Activated T-cell treated with anti-CD3 and anti-CD28 coated beads, Interleukin-2, amount 50 U/mL, for 48 hours (primary cell): ENCODE measurements around the gene PABPC1L.

Experiments used
- DNase-seq, 2 experiments: peaks; one replicate each; pipeline ENCODE4 v3.0.0-alpha.2; 2020

PABPC1L gene

DNA sequence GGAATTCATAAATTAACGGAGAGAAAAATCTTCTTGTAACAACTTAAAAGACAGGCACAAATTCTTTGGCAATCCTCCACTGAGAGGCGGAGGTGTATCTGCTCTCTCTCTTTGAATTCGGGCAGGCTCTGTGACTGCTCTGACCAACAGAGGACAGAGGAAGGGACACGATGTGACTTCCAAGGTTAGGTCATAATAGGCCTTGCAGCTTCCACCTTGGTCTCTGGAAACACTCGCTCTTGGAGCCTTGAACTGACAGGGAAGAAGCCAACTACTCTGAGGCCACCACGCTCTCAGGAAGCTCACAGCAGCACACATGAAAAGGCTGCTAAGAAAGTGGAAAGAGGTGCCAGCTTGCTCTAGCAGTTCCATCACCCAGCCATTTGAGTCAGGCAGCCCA is 35.4 kb downstream of the PABPC1L start:
- no peak for DNase-seq

DNA sequence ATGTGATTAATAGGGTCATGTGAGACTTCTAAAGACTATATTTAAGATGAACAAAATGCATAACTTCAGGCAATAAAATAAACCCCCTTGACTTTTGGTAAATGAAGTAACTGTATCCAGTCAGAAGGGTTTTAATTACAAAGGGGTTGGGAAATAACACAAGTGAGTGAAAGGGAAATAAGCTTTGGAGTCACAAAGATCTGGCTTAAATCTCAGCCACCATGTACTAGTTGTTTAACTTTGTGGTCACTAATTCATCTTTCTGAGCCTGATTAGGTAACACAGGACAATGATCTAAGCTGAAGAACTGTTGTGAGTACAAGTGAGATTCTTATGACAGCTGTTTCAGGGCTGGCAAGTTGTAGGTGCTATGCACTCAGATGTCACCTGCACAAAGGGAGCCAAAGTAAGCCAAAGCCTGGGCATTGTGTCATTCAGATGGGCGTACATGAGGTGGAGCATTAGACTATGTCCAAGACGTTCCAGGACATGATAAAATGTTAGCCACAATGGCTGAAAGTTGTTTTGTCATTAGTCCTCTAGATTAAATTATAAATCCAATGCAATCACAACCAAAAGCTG is 36.5 kb downstream of the PABPC1L start:
- no peak for DNase-seq

DNA sequence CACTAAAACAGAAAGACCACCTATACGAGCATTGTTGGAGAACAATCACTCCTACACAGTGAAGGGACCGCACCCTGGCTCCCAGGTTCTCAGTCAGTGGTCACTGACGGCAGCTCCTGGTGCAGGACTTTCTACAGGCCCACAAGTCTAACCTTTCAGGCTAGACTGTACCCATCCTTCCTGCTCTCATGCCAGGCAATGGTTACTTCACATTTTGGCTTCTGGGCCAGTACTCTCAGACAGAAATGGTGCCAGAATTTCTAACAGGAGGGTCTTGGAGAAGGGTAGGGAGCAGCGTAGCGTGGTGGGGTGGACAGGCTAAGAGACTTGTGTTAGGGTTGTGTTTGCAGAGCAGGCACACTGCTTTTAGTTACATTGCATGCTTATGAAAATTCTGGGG is 38.2 kb downstream of the PABPC1L start:
- no peak for DNase-seq

DNA sequence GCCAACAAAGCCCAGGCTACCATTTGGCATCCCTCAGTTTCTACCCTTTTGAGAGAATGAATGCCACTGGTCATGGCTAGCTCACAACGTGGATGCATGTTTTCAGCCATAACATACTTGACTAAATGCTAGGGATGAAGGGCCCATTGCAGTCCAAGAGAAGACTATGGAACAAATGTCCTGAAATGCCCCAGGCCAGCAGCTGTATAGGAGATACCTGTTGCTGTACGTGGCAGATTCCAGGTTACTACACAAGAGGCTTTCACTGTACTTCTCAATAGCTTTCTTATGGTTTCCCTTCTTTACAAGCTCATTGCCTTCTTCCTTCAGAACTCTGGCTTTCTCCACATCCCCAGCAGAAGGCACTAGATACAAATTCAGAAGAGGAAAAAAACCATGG is 38.7 kb downstream of the PABPC1L start:
- no peak for DNase-seq

DNA sequence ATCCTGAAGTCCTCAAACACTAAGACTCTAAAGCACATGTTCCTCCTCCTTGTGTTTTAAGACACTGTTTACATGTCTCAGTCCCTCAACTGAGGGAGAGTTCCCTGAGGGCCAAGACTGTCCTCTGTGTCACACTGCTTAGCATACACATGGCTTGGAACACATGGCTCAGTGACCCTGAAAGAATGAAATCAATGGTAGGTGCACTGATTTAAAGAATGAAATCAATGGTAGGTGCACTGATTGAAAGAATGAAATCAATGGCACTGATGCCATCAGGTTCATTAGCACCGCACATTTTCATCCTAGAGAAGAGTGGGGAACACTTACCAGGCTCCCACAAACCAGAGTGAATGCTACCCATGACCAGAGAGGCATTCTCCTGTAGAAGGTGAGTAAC is 40.5 kb downstream of the PABPC1L start:
- no peak for DNase-seq

DNA sequence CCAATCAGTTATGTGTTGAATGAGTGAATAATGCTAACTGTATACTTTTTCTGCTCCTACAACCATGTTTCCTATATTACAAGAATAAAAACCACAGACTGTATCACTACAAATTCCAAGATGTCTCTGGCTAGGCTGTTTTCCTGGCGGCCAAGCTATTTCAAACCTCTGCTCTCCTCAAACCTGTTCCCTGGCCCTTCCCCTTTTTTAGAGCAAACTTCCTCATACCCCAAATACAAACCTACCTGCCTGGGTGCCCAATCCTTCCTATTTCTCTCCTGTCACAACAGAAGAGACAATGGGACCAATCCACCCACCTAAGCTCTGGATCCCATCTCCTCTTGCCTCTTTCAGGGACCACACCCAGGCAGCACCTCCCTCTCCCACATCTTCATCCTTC is 42.9 kb downstream of the PABPC1L start:
- DNase-seq, result no peak

DNA sequence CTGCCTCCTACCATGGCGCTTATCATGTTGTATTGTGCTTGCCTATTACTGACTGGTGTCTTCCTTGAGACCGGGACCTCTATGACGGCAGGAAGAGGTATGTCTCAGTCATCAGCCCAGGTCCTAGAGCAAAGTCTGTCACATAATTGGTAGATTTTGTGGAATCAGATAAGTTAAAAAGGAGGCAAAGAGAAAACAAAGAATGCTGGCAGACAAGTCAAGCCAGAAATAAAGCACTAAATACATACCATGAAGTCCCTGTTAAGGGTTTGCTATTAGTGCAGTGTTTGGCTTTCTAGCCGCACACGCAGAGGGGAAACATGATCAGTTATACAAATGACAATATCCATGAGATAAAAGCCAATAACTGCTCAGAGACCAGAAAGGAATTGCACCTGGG is 44.4 kb downstream of the PABPC1L start:
- no peak for DNase-seq

DNA sequence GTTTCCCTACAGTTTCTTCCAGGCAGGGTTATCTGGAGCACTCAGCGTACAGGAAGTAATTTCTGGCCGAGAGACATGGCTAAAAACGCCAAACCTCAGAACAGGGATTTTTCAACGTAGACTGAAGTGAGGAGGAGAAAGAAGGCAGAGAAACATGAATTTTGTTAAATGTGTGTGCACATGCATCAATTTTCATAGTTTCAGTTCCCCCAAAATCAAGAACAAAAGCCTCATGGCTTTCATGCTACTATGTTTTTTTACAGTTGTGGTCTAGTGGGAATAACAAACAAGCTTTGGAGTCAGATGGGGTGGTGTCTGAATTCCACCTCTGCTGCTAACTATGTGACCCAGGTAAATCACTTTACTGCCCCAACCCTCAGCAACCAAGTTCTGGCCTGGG is 45.4 kb downstream of the PABPC1L start:
- DNase-seq, result no peak

DNA sequence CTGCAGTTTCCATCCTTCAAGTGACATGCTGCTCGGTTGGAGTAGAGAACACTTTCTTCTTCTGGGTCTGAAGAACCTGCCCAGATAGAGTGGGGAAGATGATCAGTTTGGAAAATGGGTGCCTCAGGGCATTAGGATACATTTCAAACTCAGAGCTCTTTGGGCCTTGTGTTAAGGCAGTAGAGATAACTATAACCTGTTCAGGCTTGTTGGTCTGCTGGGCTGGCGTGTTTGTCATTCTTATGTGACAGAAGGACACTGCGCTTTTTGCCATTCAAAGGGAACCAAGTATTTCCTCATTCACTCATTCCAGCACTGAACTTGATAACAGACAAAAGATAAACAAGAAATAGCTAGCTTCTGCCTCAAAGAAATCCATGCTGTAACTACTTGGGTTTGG is 46.5 kb downstream of the PABPC1L start:
- DNase-seq, result no peak

DNA sequence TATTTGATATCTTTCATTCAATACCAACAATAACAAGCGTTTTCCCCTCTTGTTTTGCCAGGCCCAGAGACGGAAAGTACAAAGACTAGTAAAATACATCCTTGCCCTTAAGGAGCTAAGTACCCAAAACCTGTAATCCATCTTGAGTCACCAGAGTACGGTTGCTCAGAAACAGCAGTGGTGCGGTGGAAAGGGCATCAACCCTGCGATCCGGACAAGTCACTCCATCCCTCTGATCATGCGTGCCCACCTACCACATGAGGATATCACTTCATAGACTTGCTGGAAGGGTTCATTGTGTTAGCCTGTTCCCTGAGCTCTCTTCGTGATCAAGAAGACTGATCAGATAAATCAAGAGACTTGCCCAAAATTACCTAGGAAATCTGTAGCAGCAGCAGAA is 48.4 kb downstream of the PABPC1L start:
- DNase-seq, result peak in 1 of 2 experiments; percentile 15

DNA sequence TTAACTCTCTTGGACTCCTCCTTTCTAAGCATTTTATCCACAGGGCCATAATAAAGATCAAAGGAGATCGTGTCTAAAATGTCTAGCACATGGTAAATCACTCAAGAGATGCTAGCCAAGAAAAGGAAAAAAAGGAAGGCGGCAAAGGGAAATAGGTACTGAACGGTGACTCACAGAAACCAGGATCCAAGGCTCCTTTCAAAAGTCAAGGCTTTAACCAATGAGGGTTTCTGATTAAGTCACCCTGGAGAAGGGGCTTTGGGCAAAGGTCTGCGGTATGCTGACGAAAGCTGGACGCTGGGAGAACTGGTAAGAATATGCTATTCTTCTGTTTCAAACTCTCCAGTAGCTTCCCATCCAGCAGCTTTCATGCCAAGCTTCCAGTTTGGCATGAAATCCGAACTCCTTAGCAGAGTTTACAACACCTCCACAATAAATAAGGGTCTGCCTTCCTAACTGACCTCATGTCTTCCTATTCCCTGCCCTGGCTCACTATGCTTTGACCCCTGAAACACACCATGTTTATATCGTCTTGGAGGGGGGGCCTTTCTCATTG is 49.3 kb downstream of the PABPC1L start:
- DNase-seq, result peak; percentile 42 to 50

DNA sequence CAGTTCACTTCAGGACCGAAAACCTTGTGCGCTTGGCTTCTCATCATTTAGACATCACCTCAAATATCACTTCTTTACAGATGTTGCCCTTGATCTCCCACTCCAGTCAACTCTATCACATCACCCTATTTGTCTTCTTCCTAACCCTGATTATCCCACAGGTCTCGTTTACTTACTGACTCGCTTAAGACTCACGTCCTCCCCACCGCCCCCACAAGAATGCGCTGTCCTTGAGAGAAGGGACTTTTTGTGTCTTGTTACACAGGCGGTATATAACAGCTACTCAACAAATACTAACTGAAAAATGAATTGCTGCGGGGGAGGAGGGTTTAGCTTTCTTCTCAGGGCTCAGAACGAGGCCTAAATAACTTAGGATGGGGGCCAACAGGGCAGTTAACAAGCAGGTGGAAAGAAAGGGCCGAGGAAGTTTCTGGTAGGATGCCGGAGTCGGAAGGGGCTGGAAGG is 49.8 kb downstream of the PABPC1L start:
- DNase-seq, result peak; percentile 79 to 81

DNA sequence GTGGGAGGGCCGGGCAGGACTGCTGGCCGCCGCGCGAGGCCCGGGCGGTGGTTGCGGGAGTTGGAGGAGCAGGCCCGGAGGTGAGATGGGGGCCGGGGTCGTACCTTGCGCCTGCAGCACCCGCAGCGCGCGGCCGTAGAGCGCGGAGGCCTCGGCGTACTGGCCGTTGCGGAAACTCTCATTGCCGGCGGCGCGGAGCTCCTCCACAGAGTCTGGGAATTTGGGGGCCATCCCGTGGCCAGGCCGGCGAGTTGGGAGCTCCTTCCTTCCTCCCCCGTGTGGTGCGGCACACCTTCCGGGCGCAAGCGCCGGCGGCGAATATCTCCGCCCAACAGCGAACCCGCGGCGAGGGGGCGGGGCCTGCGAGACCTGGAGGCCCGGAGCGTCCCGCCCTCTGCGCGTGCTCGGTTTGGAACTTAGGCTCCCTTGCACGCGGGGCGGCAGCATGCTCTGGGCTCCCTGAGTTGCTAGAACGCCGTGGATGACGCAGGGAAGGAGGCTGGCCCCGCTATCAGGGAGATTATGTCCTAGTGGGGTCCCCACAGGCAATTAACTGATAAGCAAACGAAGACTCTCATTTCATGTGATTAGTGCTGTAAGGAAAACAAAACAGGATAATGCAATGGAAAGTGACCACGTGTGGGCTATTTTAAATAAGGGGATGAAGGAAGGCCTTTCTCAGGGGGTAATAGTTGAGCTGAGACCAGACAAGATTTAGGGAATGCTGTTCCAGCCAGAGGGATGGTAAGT is 50.4 kb downstream of the PABPC1L start, which contains the start of gene TOMM34:
TSS of gene TOMM34 (minus strand) at position 295 of the 750 bp plus-strand sequence. CDS start at position 231, 64 bp downstream.
- peak; percentile 97 to 98 for DNase-seq

DNA sequence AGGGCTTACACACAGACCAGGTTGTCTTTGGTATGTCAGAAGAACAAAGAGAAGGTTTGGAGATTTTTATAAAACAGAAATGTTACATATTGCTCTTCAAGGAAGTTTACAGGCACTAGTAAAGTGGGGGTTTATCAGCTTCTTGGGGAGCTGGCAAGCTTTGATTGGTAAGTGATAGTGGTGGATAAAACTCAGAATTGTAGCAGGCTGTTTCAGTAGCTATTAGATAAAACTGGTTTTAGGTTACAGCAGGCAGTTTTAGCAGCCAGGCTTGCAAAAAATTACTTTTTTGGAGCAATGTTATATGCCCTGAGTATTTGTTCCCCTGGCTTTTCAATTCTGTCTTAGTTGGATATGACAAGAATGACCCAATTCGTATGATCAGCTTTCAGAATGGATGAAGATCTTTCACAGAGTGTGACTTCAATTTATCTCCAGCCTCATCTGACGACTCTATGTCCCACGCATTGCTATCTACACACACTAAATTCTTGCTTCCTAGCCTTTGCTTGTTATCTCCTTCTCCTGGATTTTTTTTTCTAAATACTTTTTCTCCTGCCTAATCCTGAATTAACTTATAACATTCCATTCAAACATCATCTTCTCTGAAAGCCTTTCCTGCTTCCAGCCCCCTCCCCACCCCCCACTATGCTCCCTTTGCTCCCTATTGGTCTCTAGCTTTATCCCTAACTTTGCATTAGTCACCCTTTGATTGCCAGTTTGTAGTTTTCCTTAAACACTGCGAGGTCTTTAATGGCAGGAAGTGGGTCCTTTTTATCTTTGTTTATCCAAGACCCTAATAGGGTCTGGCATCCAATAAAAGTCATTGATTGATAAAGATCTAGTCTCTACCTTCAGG is 51.4 kb downstream of the PABPC1L start:
- no peak for DNase-seq

DNA sequence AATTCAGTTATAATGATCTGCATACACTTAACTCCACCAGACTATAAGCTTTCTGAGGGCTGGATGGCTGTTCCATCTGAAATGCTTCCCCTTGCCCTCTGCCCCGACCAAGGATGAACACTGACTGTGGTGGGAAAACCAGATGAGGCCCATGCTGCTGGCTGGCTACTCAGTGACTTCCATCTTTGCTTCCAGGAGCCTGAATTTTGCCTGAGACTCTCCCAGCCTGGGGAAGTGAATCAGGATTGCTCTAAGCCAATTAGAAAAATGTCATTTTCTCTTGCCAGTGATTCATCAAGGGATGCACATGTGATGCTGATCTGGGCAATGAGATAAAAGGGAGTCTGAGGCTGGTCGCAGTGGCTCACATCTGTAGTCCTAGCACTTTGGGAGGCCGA is 52.0 kb downstream of the PABPC1L start:
- no peak for DNase-seq

DNA sequence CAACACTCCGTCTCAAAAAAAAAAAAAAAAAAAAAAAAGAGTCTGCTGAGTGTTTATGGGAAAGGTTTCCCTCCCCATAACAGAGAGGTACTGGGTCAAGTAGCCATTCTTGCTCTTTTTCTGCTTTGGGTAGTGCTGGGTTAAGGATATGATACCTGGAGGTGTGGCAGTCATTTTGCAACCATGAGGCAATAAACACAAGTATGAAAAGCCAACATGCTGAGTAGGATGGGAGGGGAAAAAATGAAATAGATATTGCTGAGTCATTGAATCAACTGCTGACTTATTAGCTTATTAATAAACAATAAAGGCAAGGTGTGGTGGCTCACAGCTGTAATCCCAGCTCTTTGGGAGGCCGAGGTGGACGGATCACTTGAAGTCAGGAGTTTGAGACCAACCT is 52.6 kb downstream of the PABPC1L start:
- DNase-seq, result no peak

DNA sequence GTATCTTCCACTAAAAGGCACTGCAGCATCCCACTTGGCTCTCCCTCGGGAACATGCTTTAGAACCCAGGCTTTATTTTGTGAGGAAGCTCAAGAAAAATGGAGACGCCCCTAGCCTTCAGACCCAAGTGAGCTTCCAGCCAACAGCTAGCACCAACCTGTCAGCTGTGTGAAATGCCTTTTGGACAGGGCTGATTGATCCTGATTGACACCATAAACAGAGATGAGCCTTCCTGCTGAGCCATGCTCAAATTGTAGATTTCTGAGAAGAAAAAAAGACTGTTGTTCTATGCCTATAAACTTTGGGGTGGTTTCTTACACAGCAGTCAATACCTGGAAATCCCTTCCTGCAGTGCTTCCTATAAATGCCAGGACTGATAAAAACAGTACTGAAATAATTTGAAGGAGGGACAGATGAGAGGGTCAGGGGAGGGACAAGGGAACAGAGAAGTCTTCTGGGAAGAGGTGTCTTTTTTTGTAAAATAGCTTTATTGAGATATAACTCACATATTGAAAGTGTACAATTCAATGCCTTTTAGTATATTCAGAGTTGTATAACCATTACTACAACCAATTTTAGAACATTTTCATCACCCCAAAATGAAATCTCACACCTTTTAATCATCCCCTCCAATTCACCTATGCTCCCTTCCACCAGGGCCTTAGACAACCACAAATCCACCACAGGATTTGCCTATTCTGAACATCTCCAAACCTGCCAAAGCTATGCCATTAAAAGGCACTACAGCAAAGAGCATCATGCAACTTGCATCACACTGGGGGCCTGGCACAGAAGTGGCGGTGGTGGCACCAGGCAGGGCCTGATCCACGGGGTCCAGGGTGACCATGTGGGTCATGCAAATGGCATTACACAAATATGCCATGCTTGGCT is 53.7 kb downstream of the PABPC1L start:
- DNase-seq, result no peak

DNA sequence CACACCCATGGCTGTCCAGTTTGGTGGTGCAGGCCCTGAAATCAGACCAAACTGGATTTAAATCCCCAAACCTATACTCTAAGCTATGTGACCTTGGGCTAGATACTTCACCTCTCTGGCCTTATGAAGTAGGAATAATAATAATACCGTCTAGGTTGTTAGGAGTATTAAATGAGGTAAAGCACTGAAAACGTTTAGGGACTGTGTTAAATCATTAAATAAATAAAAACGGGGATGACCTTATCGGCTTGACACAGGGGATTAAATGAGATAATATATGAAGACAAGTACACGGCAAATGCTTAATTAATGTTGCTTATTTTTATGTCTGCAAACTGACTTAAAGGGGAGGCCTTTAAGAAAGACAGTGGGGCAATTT is 55.8 kb downstream of the PABPC1L start:
- DNase-seq, result no peak

DNA sequence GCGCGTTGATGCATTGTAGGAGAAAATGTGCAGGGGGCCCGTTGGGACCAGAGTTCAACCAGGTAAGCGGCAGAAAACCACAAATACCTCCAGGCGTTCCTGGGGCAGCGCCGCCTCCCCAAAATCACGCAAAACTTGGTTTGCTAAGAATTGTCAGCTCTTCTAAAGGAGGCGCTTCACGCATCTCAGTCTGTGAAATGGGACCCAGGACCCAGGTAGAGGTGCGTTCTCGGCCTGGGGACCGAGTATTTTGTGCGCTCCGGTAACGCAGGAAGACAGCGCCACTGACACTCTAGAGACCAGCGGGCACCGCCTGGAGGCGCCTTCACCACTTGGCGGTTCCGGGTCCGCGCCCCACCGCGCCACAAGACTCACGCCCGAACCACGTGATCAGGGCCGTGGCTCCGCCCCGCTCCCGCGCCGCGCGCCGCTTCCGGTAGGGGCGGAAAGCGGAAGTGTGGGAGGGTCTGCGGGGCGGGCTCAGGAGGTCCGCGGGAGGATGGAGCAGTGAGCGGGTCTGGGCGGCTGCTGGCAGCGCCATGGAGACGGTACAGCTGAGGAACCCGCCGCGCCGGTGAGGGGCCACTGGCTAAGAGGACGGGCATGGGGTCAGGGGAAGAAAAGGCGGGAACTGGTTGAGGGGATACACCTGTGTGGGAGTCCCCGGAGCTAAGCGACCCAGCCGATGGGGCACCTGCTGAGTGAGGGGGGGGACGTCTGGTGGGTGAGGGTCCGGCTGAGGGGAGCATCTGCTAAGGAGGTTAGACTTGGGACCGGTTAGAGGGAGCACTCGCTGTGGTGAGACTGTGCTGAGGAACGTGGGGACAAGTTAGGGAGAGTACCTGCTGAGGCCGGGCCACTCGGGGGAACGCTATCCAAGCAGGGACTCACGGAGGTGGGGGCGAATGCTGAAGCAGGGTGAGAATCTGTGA is 56.4 kb downstream of the PABPC1L start, which contains the start of gene STK4:
TSS of gene STK4 (plus strand) at position 483 of the 932 bp plus-strand sequence. CDS start at position 540, 57 bp downstream.
- DNase-seq, result peak; percentile 98

DNA sequence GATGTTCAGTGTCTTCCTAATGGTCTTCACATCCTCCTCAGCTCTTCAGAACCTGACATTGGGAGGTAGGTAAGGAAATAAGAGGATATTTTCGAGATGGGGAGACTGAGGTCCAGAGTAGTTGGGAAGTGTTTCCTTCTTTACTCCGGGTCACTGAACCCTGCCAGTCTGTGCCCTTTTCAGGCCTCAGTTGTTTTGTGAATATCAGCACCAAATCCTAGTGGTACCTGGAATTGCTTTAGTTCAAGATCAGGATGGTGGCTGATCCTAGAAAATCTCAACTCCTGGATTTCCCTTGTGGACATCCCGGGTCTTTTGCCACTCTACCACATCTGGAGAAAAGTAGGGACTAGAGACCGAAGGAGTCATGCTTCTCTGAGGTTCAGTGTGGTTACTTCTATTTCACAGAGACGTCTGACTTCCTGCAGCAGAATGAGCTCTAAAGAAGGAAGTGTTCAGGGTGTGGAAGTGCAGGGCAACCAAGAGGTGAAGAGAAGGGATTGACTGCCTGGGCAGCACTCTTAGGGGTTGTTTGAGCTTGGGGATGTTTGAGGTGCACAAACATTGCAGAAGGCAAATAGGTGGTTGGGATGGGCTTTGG is 57.4 kb downstream of the PABPC1L start:
- peak; percentile 52 to 53 for DNase-seq
